Ammon's horn (tissue), 1 donor: ENCODE data around the gene UNC13C.

Experiments used
- DNase-seq: peaks from one replicate; pipeline ENCODE4 v3.0.0-alpha.2; 2016; ENCODE audit warnings: low spot score

UNC13C gene

DNA sequence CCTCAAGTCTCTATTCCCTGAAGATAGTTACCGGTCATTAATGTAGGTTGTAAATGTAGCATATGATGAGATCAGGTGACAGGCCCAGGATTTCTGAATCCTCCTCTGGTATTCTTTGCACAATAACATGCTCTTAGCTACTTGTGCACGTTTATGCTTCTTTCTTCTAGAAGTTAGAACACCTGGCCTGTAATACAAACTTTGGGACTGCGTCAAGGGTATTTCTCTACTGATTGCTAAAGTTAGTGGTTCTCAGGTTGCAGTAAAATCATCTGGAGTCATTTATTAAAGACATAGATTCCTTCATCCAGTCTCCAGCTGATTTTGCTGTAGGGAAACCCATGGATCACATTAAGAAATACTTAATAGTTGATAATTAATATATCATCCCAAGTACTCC is 48.0 kb downstream of the UNC13C start:
- no peak for DNase-seq

GRCh38 chr15:54026891-54027290 is 48.6 kb downstream of the UNC13C start:
- DNase-seq: no peak

DNA sequence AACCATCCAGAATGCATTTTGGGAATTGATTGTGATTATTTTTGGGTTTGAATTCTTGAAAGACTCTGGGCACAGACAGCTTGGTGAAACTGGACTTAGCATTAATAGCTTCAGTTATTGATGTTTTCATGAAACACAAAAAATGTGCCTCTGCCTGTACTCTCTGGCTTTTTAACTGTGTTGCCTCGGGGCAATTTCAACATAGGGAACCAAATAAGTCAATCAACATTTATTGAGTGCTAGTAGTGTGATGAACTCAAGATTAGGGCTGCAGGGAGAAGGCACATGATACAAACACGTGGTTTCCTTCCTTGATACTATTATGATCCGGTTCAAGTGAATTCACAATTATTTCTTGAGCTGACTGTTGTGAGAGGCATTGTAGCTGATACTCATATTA is 50.8 kb downstream of the UNC13C start:
- no peak for DNase-seq

- DNase-seq: no peak
Observed at GRCh38 chr15:54032066-54032465, 53.8 kb downstream of the UNC13C start.

- DNase-seq: no peak
Observed at GRCh38 chr15:54033356-54033860, 55.2 kb downstream of the UNC13C start.

DNA sequence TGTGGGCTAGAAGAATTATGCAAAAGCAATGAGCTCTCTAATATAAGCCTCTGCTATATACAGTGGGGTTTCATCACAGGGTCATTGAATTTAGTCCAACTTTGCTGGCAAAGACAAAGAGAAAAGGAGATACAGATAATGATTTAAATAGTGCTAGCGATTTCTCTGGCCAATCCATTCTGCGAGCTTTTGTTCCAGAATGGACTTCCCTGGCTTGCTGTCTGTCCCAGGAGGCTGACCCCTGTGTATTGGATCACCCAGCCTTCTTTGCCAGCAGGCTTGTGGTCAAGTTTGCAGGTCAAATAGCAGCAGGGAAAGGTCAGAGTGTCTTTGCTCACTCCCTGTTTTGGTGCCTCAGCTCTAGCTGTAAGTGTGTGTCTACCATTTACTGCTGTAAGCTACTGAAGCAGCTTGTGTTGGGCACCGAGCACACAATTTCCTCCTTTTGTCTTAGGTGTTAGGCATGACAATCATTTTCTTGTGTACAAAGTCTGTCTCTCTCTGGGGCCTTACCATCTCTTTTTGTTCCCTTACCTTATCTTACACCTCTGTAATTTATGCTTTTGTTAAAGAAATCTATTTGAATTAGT is 55.7 kb downstream of the UNC13C start:
- no peak for DNase-seq

GRCh38 chr15:54035616-54036015 is 57.4 kb downstream of the UNC13C start:
- no peak for DNase-seq

GRCh38 chr15:54045397-54045796 is 67.2 kb downstream of the UNC13C start:
- DNase-seq: no peak

DNA sequence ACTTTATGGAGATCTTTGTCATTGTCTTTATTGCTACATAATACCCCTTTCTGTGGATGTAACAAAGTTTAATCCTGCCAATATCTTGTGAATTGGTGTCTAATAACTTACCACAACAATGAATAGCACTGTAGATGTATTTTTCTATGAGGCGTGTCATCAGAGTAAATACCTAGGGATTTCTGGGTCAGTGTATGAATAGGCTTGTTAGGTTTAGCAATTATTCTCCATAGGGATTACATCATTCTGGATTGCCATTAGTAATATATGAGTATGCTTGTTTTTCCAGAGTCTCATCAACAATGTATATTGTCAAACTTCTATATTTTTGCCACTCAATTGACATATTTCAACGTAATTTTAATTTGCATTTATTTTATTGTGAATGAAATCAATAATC is 67.9 kb downstream of the UNC13C start:
- DNase-seq: no peak

DNA sequence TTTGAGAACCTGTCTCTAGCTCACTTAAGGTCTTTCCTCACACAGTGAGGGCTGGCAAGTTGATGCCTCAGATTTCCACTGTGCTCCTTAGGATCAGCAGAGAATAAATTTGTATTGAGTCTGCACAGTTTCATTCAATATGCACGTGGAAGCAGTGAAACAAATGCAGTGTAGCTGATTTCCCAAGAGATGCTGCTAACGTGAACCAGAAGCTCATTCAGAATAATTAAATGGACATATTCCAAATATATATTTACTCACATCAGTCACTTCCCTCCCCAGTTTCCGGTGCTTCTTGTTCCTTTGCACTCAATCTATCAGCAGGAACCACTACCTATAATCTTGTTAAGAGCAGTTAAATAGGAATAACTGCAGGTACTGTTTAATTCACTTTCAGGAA is 86.1 kb downstream of the UNC13C start:
- no peak for DNase-seq

DNA sequence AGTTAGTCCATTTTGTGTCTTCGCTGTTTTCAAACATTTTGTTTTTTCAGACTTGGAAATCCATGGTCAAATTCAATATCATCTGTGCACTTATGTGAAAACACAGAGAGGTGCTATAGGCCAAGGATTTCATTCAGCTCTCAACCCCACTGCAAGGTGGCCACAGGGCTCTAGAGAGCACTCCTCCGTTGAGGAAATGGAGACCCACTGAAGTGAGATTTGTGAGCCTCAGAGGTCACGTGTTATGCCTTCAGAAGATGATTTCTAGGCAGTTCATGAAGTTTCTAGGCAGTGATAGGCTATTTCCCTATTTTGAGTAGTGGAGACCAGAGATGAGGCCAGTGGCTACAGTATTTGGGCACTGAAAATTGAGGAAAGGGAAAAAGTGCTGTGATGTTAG is 88.2 kb downstream of the UNC13C start:
- DNase-seq: no peak

- no peak for DNase-seq
Observed at GRCh38 chr15:54082836-54083492, 104.7 kb downstream of the UNC13C start.

DNA sequence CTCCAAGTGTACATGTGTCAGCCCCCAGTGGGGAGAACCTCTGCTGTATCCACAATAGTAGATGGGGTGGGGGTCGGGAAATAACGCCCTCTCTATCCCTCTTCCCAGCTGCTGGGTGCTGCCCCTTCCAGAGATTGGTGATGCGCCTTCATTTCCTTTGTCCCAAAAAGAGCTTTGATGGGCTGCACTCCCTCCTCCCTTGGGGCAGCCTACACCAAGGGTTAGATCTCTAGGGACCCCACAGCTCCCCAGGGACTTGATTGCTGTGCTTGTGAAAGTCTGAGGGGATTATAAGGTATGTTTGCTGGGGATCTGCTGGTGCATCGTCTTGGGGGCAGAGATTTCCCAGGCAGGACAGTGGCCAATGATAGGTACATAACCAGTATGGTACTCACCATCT is 105.3 kb downstream of the UNC13C start:
- DNase-seq: no peak

DNA sequence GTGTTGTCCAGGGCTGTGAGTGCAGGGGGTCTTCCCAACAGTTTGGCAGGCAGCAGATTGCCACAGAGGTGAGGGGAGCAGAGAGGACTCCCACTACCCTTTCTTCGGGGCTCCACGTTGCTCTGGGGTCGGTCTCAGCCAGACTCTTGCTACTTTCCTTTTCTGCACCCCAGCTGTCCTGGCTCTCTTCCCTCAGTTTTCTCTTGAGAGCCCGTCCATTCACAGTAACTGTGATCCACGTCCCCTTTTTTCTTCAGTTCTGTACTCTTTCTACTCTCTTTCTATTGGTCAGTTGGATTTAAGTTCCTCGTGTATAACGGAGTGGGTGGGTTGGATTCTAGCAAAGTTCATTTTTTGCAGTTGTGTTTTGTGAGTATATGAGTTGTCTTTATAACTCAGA is 105.8 kb downstream of the UNC13C start:
- no peak for DNase-seq

DNA sequence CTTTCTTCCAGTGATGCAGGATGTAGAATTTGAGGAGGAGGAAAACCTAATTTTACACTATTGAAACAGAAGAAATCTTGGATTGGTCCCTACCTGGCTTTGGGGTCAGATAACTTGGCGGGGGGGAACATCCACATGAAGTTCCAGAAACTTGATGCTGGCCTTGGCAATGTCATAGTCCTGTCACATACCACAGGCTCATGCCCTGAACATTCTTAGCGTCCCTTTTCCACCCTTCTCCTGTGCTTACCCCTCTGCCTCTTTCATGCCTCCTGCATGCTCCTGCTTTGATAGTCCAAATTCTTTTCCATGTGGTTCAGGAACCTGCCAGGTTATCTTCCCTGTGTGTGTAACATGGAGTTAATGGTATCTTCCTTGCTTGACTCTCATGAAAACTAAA is 110.6 kb downstream of the UNC13C start:
- no peak for DNase-seq

DNA sequence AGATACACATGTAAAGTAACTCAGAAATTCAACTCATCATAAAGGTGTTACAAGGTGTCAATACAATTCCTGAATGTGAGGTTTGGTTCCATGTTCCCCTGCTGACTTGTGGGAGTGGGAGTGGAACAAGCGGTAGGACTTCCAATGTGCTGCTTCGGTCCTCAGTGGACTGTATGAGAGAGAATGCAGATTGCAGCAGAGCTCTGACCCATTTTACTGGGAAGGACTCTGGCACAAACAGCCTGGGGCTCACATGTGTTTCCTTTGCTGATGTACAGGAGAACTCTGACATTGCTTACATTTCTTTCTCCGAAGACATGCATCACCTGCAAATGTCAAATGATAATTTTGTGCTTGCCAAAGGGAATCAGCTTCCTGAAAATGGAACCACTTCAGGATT is 111.5 kb downstream of the UNC13C start:
- DNase-seq: no peak

GRCh38 chr15:54091651-54092050 is 113.4 kb downstream of the UNC13C start:
- no peak for DNase-seq

GRCh38 chr15:54094661-54095060 is 116.4 kb downstream of the UNC13C start:
- no peak for DNase-seq

DNA sequence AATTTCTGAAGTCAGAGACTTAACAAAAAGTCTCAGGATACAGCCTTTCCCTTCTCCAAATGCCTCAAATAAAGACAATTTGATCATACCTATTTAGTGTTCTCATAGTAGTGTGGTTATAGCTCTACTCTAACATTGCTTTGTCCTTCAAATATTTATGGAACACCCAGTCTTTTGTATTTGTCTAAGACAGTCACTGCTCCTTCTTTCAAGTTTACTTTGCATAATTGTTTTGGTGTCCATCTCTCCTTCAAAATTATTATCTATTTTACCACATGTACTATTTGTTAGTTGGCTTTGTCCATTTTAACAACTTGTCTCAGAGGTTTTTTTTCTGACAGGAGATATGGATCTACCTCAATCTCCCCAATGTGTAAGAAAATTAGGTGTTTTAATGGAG is 118.8 kb downstream of the UNC13C start:
- DNase-seq: no peak

DNA sequence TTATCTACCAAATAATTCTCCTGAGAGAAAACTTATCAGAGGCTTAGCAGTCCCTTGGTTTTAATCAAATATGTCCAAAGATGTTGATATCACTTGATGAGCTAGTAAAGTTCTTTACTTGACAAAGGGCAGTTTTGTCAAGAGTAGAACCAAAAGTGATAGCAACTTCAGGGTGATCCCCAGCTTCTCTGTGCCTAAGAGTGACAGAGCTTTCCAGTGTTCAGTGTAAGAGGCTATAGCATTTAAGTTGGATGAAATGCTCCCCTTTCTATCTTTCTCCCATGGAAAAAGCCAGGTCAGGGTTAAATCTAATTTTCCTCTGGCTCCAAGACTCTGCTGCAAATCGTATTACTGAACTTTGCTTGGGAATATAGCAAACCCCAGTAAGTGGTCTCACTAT is 120.8 kb downstream of the UNC13C start:
- no peak for DNase-seq

DNA sequence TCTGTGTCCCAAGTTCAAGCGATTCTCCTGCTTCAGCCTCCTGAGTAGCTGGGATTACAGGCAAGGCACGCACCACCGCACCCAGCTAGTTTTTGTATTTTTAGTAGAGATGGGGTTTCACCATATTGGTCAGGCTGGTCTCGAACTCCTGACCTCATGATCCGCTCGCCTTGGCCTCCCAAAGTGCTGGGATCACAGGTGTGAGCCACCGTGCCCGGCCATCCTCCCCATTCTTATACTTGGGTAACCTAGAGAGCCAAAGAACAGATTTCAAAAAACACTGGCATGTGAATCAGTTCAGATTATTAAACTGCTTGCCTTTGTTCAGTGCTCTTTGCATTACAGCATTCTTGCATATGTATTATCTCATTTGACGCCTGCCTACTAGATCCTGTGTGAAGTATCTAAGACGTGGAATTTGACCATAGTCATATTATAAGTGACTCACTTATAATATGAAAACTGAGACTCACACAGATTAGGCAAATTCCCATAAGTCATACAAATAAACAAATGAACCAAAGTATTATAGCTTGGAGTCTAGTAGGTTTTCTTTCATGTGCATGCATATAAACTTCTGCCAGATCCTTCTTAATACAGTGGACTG is 123.5 kb downstream of the UNC13C start:
- DNase-seq: no peak

DNA sequence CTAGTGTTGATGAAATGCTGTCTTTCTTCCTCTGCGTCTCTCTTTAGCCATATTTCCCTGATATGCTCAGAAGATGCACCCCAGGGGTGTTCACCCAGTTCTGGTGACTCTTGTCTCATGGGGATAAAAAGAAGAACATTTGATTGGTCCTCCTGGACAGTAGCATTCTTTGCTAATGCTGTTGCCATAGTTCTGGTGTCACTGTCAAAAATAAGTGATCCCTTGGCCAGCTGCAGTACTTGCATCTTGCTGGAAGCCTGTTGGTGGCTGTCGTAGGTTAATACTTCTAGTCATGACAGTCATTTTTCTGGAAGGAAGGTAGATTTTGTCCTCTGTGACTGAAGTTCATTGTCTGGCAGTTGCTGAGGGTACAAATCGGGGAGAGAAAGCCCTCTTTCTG is 124.5 kb downstream of the UNC13C start:
- no peak for DNase-seq

- no peak for DNase-seq
Observed at GRCh38 chr15:54109014-54109413, 130.8 kb downstream of the UNC13C start.

GRCh38 chr15:54119051-54119450 is 140.8 kb downstream of the UNC13C start:
- DNase-seq: no peak
